HepG2 (cell line): ENCODE data around the gene HDGFL2. TPM values are rescaled to one million over a fixed set of nuclear protein-coding genes. Genes with fewer than 3 reads are reported as not detected.
A peak's percentile ranks its signal among the peaks of the same experiment; 100 is the strongest.

Experiments
- ASH2L ChIP-seq: fragments of 300-600, 200-600 bp; sonication (generic); IDR thresholded peaks from 2 replicates; pipeline ENCODE4 v1.7.0; 2017; ENCODE audit warnings: low read depth, mild to moderate bottlenecking, moderate library complexity, mixed read lengths, low read length; ENCODE audit not compliant: insufficient read length
- CBX1 ChIP-seq: IDR thresholded peaks from one replicate; pipeline ENCODE4 v1.6.1; 2016; ENCODE audit warnings: antibody characterized with exemption, low read depth
- DMAP1 ChIP-seq: IDR thresholded peaks from 2 replicates; pipeline ENCODE4 v1.6.1; 2016
- FUBP1 ChIP-seq: sonication (generic); formaldehyde crosslinking; IDR thresholded peaks from 2 replicates; pipeline ENCODE4 v1.5.1; 2020; ENCODE audit warnings: missing genetic modification reagents, mild to moderate bottlenecking, borderline replicate concordance
- ISL2 ChIP-seq: sonication (generic); formaldehyde crosslinking; IDR thresholded peaks from 2 replicates; pipeline ENCODE4 v1.5.0; 2020; ENCODE audit warnings: missing genetic modification reagents
- LCORL ChIP-seq, 2 experiments: fragments of 450-650 bp in 1 of 2; sonication (generic) in 1 of 2; formaldehyde crosslinking in 1 of 2; IDR thresholded peaks; 2 replicates each; pipeline versions ENCODE4 v1.5.0 to v1.6.1; 2017 to 2020; ENCODE audit warnings: antibody characterized with exemption in 1 of 2, missing genetic modification reagents in 1 of 2
- MTF1 ChIP-seq: sonication (generic); formaldehyde crosslinking; IDR thresholded peaks from 2 replicates; pipeline ENCODE4 v1.5.0; 2020; ENCODE audit warnings: missing genetic modification reagents
- MXI1 ChIP-seq: IDR thresholded peaks from 3 replicates; pipeline ENCODE4 v1.6.1; 2012; ENCODE audit warnings: low read depth, low read length, inconsistent platforms, borderline replicate concordance
- PCBP1 ChIP-seq: fragments of 200-400 bp; formaldehyde crosslinking; IDR thresholded peaks from 2 replicates; pipeline ENCODE4 v1.6.1; 2017; ENCODE audit warnings: mild to moderate bottlenecking, low read depth, low read length, borderline replicate concordance
- RNF2 ChIP-seq: fragments of 450-650 bp; conservative IDR thresholded peaks from 2 replicates; pipeline ENCODE4 v1.6.1; 2016; ENCODE audit warnings: low read depth
- SMC3 ChIP-seq: IDR thresholded peaks from 2 replicates; pipeline ENCODE4 v1.6.1; 2011; ENCODE audit warnings: low read length, improper control_type of control experiment
- SUZ12 ChIP-seq: fragments of 150-350 bp; IDR thresholded peaks from 2 replicates; pipeline ENCODE4 v1.6.1; 2014; ENCODE audit warnings: low read depth, low read length
- TBX3 ChIP-seq: fragments of 450-650 bp; IDR thresholded peaks from 2 replicates; pipeline ENCODE4 v1.6.1; 2017; ENCODE audit warnings: antibody characterized with exemption, mild to moderate bottlenecking, inconsistent platforms, borderline replicate concordance
- ZFAT ChIP-seq: sonication (generic); formaldehyde crosslinking; conservative IDR thresholded peaks from 2 replicates; pipeline ENCODE4 v1.8.1; 2023; ENCODE audit warnings: missing genetic modification reagents, inconsistent platforms
- ZFP1 ChIP-seq: IDR thresholded peaks from 2 replicates; pipeline ENCODE4 v1.6.1; 2016
- ZNF253 ChIP-seq: sonication (generic); formaldehyde crosslinking; IDR thresholded peaks from 2 replicates; pipeline ENCODE4 v1.8.0; 2022; ENCODE audit warnings: mild to moderate bottlenecking, missing genetic modification reagents, borderline replicate concordance
- ZNF501 ChIP-seq: sonication (generic); formaldehyde crosslinking; IDR thresholded peaks from 2 replicates; pipeline ENCODE4 v1.5.1; 2020; ENCODE audit warnings: mild to moderate bottlenecking, moderate library complexity, missing genetic modification reagents
- ZNF569 ChIP-seq: sonication (generic); formaldehyde crosslinking; IDR thresholded peaks from 2 replicates; pipeline ENCODE4 v1.5.0; 2020; ENCODE audit warnings: mild to moderate bottlenecking, missing genetic modification reagents, moderate library complexity, borderline replicate concordance
- ZNF570 ChIP-seq: sonication (generic); formaldehyde crosslinking; IDR thresholded peaks from 2 replicates; pipeline ENCODE4 v1.4.0; 2020; ENCODE audit warnings: mild to moderate bottlenecking, missing genetic modification reagents, borderline replicate concordance
- ZSCAN21 ChIP-seq: sonication (generic); formaldehyde crosslinking; IDR thresholded peaks from 2 replicates; pipeline ENCODE4 v1.8.0; 2022; ENCODE audit warnings: mild to moderate bottlenecking, missing genetic modification reagents, moderate library complexity, borderline replicate concordance
- polyA plus RNA-seq, 8 experiments: library from polyadenylated mRNA; depleted of rRNA in 3 of 8; stranded (reverse) in 7 of 8; unstranded in 1 of 8; fragments of >200 nt; fragmentation: Illumina TruSeq in 4 of 8; extraction: Trizol in 4 of 8; gene quantifications; 2 replicates each; pipeline versions ENCODE4 v1.2.1 to v1.2.3, GENCODE V29; 2011 to 2016; ENCODE audit warnings: low read depth in 4 of 8, missing spikeins in 1 of 8, mixed read lengths in 1 of 8; ENCODE audit not compliant: insufficient read depth in 1 of 8
- total RNA-seq, 5 experiments: library from RNA; depleted of rRNA; stranded (reverse); fragments of >200 nt; fragmentation: Illumina TruSeq; extraction: Trizol; gene quantifications; 2 replicates each; pipeline ENCODE4 v1.2.3, GENCODE V29; 2016; ENCODE audit warnings: low read depth in 1 of 5
- TF ChIP-seq, protein P1 (sequence below): sonication (generic); formaldehyde crosslinking; IDR thresholded peaks from 2 replicates; pipeline ENCODE4 v1.8.0; 2022; ENCODE audit warnings: missing genetic modification reagents, low read depth, mild to moderate bottlenecking, borderline replicate concordance
- TF ChIP-seq, protein P2 (sequence below): sonication (generic); formaldehyde crosslinking; IDR thresholded peaks from 2 replicates; pipeline ENCODE4 v1.5.1; 2020; ENCODE audit warnings: mild to moderate bottlenecking, missing genetic modification reagents, borderline replicate concordance

HDGFL2 gene
- total and polyA plus RNA-seq, 2 of the 13 experiments (the other 11 are each of a cell fraction or from before 2014, with no cell fraction given), result 20.0 to 51.1 TPM

DNA sequence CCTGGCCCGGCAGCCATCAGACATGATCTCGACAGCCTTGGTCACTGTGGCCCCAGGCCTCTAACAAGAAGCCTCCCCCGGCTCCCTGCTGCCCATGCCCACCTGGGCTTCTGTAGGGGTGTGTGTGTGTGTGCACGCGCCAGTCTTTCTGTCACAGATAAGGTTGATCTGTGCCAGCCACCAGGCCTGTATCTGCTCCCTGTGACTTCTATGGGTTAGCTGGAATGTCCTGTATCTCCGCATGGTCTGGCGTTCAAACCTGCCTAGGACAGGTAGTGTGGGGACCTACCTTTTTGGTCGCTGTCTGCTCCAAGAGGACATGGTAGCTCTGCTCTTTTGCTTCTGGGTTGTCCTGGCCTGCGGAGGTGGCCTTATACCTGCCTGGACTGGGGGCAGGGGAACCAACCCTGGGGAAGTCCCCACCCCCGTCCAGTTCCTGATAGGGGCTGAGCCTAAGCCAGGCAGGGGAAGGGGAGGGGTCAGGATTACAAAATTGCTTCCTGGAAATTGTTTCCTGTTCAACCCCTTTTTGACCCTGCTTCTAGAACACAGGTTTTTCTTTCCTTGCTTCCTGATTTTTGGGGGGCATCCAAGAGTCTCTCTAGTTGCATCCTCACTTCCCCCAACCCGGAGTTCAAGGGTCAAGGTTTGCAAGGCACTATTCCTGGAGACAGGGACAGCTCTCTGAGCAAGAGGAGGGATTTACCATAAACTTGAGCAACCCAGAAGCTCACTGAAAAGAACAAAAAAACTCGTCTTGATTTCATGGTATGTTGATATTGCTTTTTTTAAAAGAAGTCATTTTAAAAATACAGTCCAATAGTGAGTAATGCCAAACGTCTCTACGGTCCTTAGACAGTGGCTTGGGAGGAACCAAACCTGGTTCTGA, 67.8 kb downstream of the HDGFL2 start, which contains the start of gene LRG1 (continued):
- TF ChIP-seq, protein P1, sequence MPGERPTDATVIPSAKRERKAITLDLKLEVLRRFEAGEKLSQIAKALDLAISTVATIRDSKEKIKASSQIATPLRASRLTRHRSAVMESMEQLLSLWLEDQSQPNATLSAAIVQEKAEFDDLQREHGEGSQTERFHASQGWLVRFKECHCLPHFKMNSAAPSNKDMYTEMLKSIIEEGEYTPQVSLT (CRISPR knock-in tag), result no peak
- no peak for TF ChIP-seq ASH2L
- TF ChIP-seq ZNF570 (CRISPR knock-in tag), result no peak
- TF ChIP-seq ISL2, result peak; percentile 58; the same call in 1 of the 2 replicates
- no peak for TF ChIP-seq MTF1
- TF ChIP-seq, protein P2, sequence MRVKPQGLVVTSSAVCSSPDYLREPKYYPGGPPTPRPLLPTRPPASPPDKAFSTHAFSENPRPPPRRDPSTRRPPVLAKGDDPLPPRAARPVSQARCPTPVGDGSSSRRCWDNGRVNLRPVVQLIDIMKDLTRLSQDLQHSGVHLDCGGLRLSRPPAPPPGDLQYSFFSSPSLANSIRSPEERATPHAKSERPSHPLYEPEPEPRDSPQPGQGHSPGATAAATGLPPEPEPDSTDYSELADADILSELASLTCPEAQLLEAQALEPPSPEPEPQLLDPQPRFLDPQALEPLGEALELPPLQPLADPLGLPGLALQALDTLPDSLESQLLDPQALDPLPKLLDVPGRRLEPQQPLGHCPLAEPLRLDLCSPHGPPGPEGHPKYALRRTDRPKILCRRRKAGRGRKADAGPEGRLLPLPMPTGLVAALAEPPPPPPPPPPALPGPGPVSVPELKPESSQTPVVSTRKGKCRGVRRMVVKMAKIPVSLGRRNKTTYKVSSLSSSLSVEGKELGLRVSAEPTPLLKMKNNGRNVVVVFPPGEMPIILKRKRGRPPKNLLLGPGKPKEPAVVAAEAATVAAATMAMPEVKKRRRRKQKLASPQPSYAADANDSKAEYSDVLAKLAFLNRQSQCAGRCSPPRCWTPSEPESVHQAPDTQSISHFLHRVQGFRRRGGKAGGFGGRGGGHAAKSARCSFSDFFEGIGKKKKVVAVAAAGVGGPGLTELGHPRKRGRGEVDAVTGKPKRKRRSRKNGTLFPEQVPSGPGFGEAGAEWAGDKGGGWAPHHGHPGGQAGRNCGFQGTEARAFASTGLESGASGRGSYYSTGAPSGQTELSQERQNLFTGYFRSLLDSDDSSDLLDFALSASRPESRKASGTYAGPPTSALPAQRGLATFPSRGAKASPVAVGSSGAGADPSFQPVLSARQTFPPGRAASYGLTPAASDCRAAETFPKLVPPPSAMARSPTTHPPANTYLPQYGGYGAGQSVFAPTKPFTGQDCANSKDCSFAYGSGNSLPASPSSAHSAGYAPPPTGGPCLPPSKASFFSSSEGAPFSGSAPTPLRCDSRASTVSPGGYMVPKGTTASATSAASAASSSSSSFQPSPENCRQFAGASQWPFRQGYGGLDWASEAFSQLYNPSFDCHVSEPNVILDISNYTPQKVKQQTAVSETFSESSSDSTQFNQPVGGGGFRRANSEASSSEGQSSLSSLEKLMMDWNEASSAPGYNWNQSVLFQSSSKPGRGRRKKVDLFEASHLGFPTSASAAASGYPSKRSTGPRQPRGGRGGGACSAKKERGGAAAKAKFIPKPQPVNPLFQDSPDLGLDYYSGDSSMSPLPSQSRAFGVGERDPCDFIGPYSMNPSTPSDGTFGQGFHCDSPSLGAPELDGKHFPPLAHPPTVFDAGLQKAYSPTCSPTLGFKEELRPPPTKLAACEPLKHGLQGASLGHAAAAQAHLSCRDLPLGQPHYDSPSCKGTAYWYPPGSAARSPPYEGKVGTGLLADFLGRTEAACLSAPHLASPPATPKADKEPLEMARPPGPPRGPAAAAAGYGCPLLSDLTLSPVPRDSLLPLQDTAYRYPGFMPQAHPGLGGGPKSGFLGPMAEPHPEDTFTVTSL, result no peak; the same call in 1 of the 2 replicates
- TF ChIP-seq LCORL (IDR thresholded peaks at IDR 0.05), result no peak
- TF ChIP-seq LCORL (CRISPR knock-in tag; IDR thresholded peaks at IDR 0.05), result peak; percentile 76
- no peak for TF ChIP-seq SUZ12
- peak; percentile 63 for TF ChIP-seq CBX1
- no peak for TF ChIP-seq ZNF253 (CRISPR knock-in tag)
- no peak for TF ChIP-seq TBX3
- no peak for TF ChIP-seq FUBP1 (CRISPR knock-in tag)
- TF ChIP-seq ZFP1, result peak; percentile 33; the same call in 1 of the 2 replicates
- no peak for TF ChIP-seq ZNF569 (CRISPR knock-in tag)
- peak; percentile 13; the same call in 1 of the 3 replicates for TF ChIP-seq MXI1
- peak; percentile 61; the same call in 1 of the 2 replicates for TF ChIP-seq ZSCAN21 (CRISPR knock-in tag)
- no peak for TF ChIP-seq PCBP1
- 0 out of 2 replicates have a peak, but pooled peaks have one; percentile 24 for TF ChIP-seq ZNF501 (CRISPR knock-in tag)
- no peak for TF ChIP-seq RNF2
- TF ChIP-seq SMC3, result no peak
- TF ChIP-seq DMAP1 (CRISPR knock-in tag), result peak; percentile 34; the same call in 1 of the 2 replicates
- TF ChIP-seq ZFAT (CRISPR knock-in tag), result no peak
